HepG2 (cell line): ENCODE data around the gene MYO5A. TPM values are rescaled to one million over a fixed set of nuclear protein-coding genes. Genes with fewer than 3 reads are reported as not detected.

Source experiments
- ATAC-seq: fragments of 200-7000 bp; cut with Tn5 transposase; 3 replicates; pipeline ENCODE4 v1.9.1; 2020; ENCODE audit warnings: mild to moderate bottlenecking, moderate library complexity
- BruUV-seq: library from RNA; stranded (reverse); fragments of 400-500 nt; replicated peaks from 2 replicates; lab custom pipeline; 2021; lab: Mats Ljungman, UMichigan
- CTCF ChIA-PET: fragments of 300-600 bp; formaldehyde crosslinking; extraction: SDS; loops from one replicate; lab custom pipeline; 2021; ENCODE audit warnings: low total read pairs, inconsistent platforms, low intra/inter-chr PET ratio; lab: Yijun Ruan, JAX
- POLR2A ChIA-PET: fragments of 350-600 bp; sonication (Branson Sonifier 250); formaldehyde crosslinking; loops from one replicate; lab custom pipeline; 2020; ENCODE audit warnings: antibody characterized with exemption, inconsistent platforms; lab: Yijun Ruan, JAX
- DNase-seq: peaks from one replicate; pipeline ENCODE4 v3.0.0-alpha.2; 2015; ENCODE audit warnings: low spot score
- FAIRE-seq: peaks from 3 replicates; lab custom pipeline; 2011; peaks lifted over from hg19 to GRCh38; lab: Jason Lieb, UNC
- H2AFZ ChIP-seq: one replicate; pipeline ENCODE4 v1.6.1; 2011; ENCODE audit warnings: low read length, inconsistent platforms
- H3K27ac ChIP-seq: fragments of 300-600 bp; 3 replicates; pipeline ENCODE4 v1.8.0; 2011; ENCODE audit warnings: mixed run types, mild to moderate bottlenecking, mixed read lengths, low read length, inconsistent platforms; ENCODE audit not compliant: insufficient read depth; ENCODE audit errors: extremely low read length
- H3K27me3 ChIP-seq, 2 experiments: fragments of 200-600 bp in 1 of 2; 2 replicates in 1 of 2; 3 replicates in 1 of 2; pipeline versions ENCODE4 v1.6.0 to v1.8.0; 2011; ENCODE audit warnings: low read length in 2 of 2, mild to moderate bottlenecking in 2 of 2, moderate library complexity in 2 of 2, inconsistent platforms in 1 of 2; ENCODE audit not compliant: insufficient read depth in 2 of 2, control insufficient read depth in 1 of 2
- H3K36me3 ChIP-seq, 2 experiments: fragments of 200-600 bp in 1 of 2; replicated peaks in 1 of 2; 2 replicates in 1 of 2; 3 replicates in 1 of 2; pipeline versions ENCODE4 v1.5.1 to v1.8.0; 2011; ENCODE audit warnings: low read length in 2 of 2, inconsistent platforms in 1 of 2; ENCODE audit not compliant: insufficient read depth in 2 of 2, control insufficient read depth in 1 of 2
- H3K4me1 ChIP-seq: 2 replicates; pipeline ENCODE4 v1.5.1; 2012; ENCODE audit warnings: low read length, inconsistent platforms; ENCODE audit not compliant: insufficient read depth
- H3K4me2 ChIP-seq: 2 replicates; pipeline ENCODE4 v1.6.0; 2011; ENCODE audit warnings: low read depth, low read length, inconsistent platforms
- H3K4me3 ChIP-seq, 3 experiments: fragments of 200-600 bp in 1 of 3; sonication (generic), shearing (Covaris generic) in 1 of 3; replicated peaks in 1 of 3; 2 replicates each; pipeline ENCODE4 v1.5.1; 2011 to 2016; ENCODE audit warnings: low read length in 3 of 3, inconsistent platforms in 2 of 3, low read depth in 2 of 3, mild to moderate bottlenecking in 2 of 3, control low read depth in 1 of 3, mixed read lengths in 1 of 3; ENCODE audit not compliant: insufficient read depth in 1 of 3
- H3K79me2 ChIP-seq: one replicate; pipeline ENCODE4 v1.6.1; 2011; ENCODE audit warnings: low read length, inconsistent platforms; ENCODE audit not compliant: insufficient read depth
- H3K9ac ChIP-seq: 2 replicates; pipeline ENCODE4 v1.6.0; 2011; ENCODE audit warnings: mild to moderate bottlenecking, low read depth, low read length, inconsistent platforms; ENCODE audit not compliant: insufficient read depth
- H3K9me3 ChIP-seq: 2 replicates; pipeline ENCODE4 v1.5.1; 2012; ENCODE audit warnings: mild to moderate bottlenecking, low read length
- H4K20me1 ChIP-seq: 2 replicates; pipeline ENCODE4 v1.6.0; 2011; ENCODE audit warnings: inconsistent platforms, mild to moderate bottlenecking, low read length, moderate library complexity; ENCODE audit not compliant: insufficient read depth
- ATF7 ChIP-seq, 2 experiments: fragments of 450-650 bp in 1 of 2; sonication (generic) in 1 of 2; formaldehyde crosslinking in 1 of 2; IDR thresholded peaks; 2 replicates each; pipeline versions ENCODE4 v1.4.0 to v1.6.1; 2016 to 2020; ENCODE audit warnings: antibody characterized with exemption in 1 of 2, mild to moderate bottlenecking in 1 of 2, missing genetic modification reagents in 1 of 2
- CEBPB ChIP-seq: IDR thresholded peaks from 2 replicates; pipeline ENCODE4 v1.6.1; 2011; ENCODE audit warnings: low read depth, low read length, improper control_type of control experiment, borderline replicate concordance
- MLX ChIP-seq: IDR thresholded peaks from 2 replicates; pipeline ENCODE4 v1.6.1; 2016
- NFYC ChIP-seq: IDR thresholded peaks from 2 replicates; pipeline ENCODE4 v1.6.1; 2016; ENCODE audit warnings: missing genetic modification reagents, missing compliant biosample characterization
- NR1H2 ChIP-seq: sonication (generic); formaldehyde crosslinking; IDR thresholded peaks from 2 replicates; pipeline ENCODE4 v1.8.1; 2022; ENCODE audit warnings: low read depth, missing genetic modification reagents, borderline replicate concordance
- ONECUT2 ChIP-seq: sonication (generic); formaldehyde crosslinking; IDR thresholded peaks from 2 replicates; pipeline ENCODE4 v1.4.0; 2020; ENCODE audit warnings: missing genetic modification reagents
- PRDM4 ChIP-seq: sonication (generic); formaldehyde crosslinking; IDR thresholded peaks from 2 replicates; pipeline ENCODE4 v1.9.0; 2021; ENCODE audit warnings: missing genetic modification reagents, borderline replicate concordance
- PTBP1 ChIP-seq: fragments of 200-400 bp; formaldehyde crosslinking; IDR thresholded peaks from 2 replicates; pipeline ENCODE4 v1.6.1; 2018; ENCODE audit warnings: low read length, low read depth; ENCODE audit not compliant: poor library complexity, severe bottlenecking
- RXRB ChIP-seq: IDR thresholded peaks from 2 replicates; pipeline ENCODE4 v1.6.1; 2016; ENCODE audit warnings: borderline replicate concordance, missing genetic modification reagents, missing compliant biosample characterization
- SRSF4 ChIP-seq: fragments of 200-400 bp; formaldehyde crosslinking; IDR thresholded peaks from one replicate; pipeline ENCODE4 v1.6.1; 2018; ENCODE audit warnings: mild to moderate bottlenecking, low read depth, low read length, moderate library complexity; ENCODE audit not compliant: poor library complexity, severe bottlenecking
- ZFP41 ChIP-seq: sonication (generic); formaldehyde crosslinking; IDR thresholded peaks from 2 replicates; pipeline ENCODE4 v1.4.0; 2020; ENCODE audit warnings: mild to moderate bottlenecking, missing genetic modification reagents, borderline replicate concordance
- ZNF251 ChIP-seq: sonication (generic); formaldehyde crosslinking; IDR thresholded peaks from 2 replicates; pipeline ENCODE4 v1.9.0; 2021; ENCODE audit warnings: mild to moderate bottlenecking, missing genetic modification reagents
- ZNF577 ChIP-seq: sonication (generic); formaldehyde crosslinking; IDR thresholded peaks from 2 replicates; pipeline ENCODE4 v1.4.0; 2020; ENCODE audit warnings: mild to moderate bottlenecking, low read depth, missing genetic modification reagents, borderline replicate concordance
- WGBS: methylation state at CpG from one replicate; pipeline ENCODE4 v1.1.6; 2017; ENCODE audit warnings: low lambda C conversion rate; 5-methylcytosine and 5-hydroxymethylcytosine counted together
- in situ Hi-C: cut with HindIII; loops from 2 replicates; pipeline ENCODE4 v1.10.0; 2017; ENCODE audit warnings: low pct_unique_long_range_greater_than_20kb; ENCODE audit not compliant: extremely low pct_ligation_motif_present
- intact Hi-C: fragments of 100-400 bp; cut with micrococcal nuclease; formaldehyde crosslinking; loops from one replicate; pipeline ENCODE4 v1.10.0; 2022; ENCODE audit not compliant: unreplicated experiment
- polyA plus RNA-seq, 8 experiments: library from polyadenylated mRNA; depleted of rRNA in 3 of 8; stranded (reverse) in 7 of 8; unstranded in 1 of 8; fragments of >200 nt; fragmentation: Illumina TruSeq in 4 of 8; extraction: Trizol in 4 of 8; gene quantifications; 2 replicates each; pipeline versions ENCODE4 v1.2.1 to v1.2.3, GENCODE V29; 2011 to 2016; ENCODE audit warnings: low read depth in 4 of 8, missing spikeins in 1 of 8, mixed read lengths in 1 of 8; ENCODE audit not compliant: insufficient read depth in 1 of 8
- total RNA-seq, 5 experiments: library from RNA; depleted of rRNA; stranded (reverse); fragments of >200 nt; fragmentation: Illumina TruSeq; extraction: Trizol; gene quantifications; 2 replicates each; pipeline ENCODE4 v1.2.3, GENCODE V29; 2016; ENCODE audit warnings: low read depth in 1 of 5

MYO5A gene
- total and polyA plus RNA-seq, 2 of the 13 experiments (the other 11 are each of a cell fraction or from before 2014, with no cell fraction given): 2.8 to 4.8 TPM

GRCh38 chr15:52318729-52319500 is 209.8 kb downstream of the MYO5A start (continued):
- no peak for TF ChIP-seq NR1H2 (CRISPR knock-in tag)
- no peak for TF ChIP-seq PTBP1
- TF ChIP-seq, all 625 proteins: peak for 0

- no peak overlapping the region for H2AFZ ChIP-seq
These were observed 211.0 kb downstream of the MYO5A start for GRCh38 chr15:52317688-52318087.

GRCh38 chr15:52317022-52317421 is 211.7 kb downstream of the MYO5A start:
- H2AFZ ChIP-seq: no peak overlapping the region
- WGBS: 93% methylated on average over 2 of the region's 2 CpGs
- intact Hi-C loops: no loop called here
- DNase-seq (no peak), FAIRE-seq (no peak), ATAC-seq (no peak)
- no peaks in the 10 kb centered on the region for H3K27me3 ChIP-seq
- no peak overlapping the region for H3K9ac ChIP-seq
- no peaks in the 10 kb centered on the region for H3K4me1 ChIP-seq
- H3K36me3 ChIP-seq: peaks cover 2 to 7% of the 10 kb centered on the region in 2 experiments; a peak in 3 of 5 replicates
- H3K4me3 ChIP-seq: no peak overlapping the region
- no TSS peak for BruUV-seq
- in situ Hi-C loops: no loop called here
- H4K20me1 ChIP-seq: no peaks in the 10 kb centered on the region
- ChIA-PET CTCF (no interaction called here), POLR2A (no interaction called here)
- no peak overlapping the region for H3K4me2 ChIP-seq
- no peak overlapping the region for H3K27ac ChIP-seq
- no peaks in the 10 kb centered on the region for H3K79me2 ChIP-seq
- no peaks in the 10 kb centered on the region for H3K9me3 ChIP-seq
- no peak for TF ChIP-seq ONECUT2 (CRISPR knock-in tag)
- no peak for TF ChIP-seq SRSF4
- no peak for TF ChIP-seq ATF7 (IDR thresholded peaks at IDR 0.05)
- TF ChIP-seq ATF7 (CRISPR knock-in tag; IDR thresholded peaks at IDR 0.05): no peak
- no peak for TF ChIP-seq ZNF577 (CRISPR knock-in tag)
- no peak for TF ChIP-seq NFYC (CRISPR knock-in tag)
- TF ChIP-seq PRDM4 (CRISPR knock-in tag): no peak
- TF ChIP-seq RXRB (CRISPR knock-in tag): no peak
- no peak for TF ChIP-seq MLX

More at GRCh38 chr15:52317688-52318087, 211.0 kb downstream of the MYO5A start:
- TF ChIP-seq ZNF251 (CRISPR knock-in tag) (no peak), CEBPB (0 out of 2 replicates have a peak, but pooled peaks have one; percentile 13), ZFP41 (CRISPR knock-in tag) (no peak)
- Histone ChIP-seq H3K9me3 (no peaks in the 10 kb centered on the region), H4K20me1 (no peaks in the 10 kb centered on the region), H3K79me2 (no peaks in the 10 kb centered on the region), H3K4me3 (no peak overlapping the region), H3K36me3 (peaks cover 2 to 9% of the 10 kb centered on the region in 2 experiments; a peak in 3 of 5 replicates), H3K4me2 (no peak overlapping the region), H3K9ac (no peak overlapping the region), H3K4me1 (no peaks in the 10 kb centered on the region), H3K27me3 (no peaks in the 10 kb centered on the region), H3K27ac (no peak overlapping the region)
- DNase-seq (no peak), FAIRE-seq (no peak), ATAC-seq (no peak)
- CTCF ChIA-PET: no interaction called here
- intact Hi-C loops: no loop called here
- no TSS peak for BruUV-seq
- POLR2A ChIA-PET: no interaction called here
- WGBS: 92% methylated on average over 2 of the region's 2 CpGs
- in situ Hi-C loops: no loop called here
